Measurements from ENCODE around the gene ERAP2.
"Not testable (repeated sequence)": the region's sequence is repeated elsewhere in the genome, so short reads cannot be mapped to it uniquely, and the experiment has no call there.

The ERAP2 gene

GRCh38 chr5:96901384-96901783 lies 25.1 kb downstream of the ERAP2 start:
- no peak for DNase-seq (ENCODE audit: low spot score)

- no peak for DNase-seq (ENCODE audit: low spot score)
Measured at GRCh38 chr5:96901841-96902240, 25.5 kb downstream of the ERAP2 start.

- no peak for DNase-seq (ENCODE audit: low spot score)
Measured at GRCh38 chr5:96902876-96903275, 26.6 kb downstream of the ERAP2 start.

GRCh38 chr5:96903300-96903699 lies 27.0 kb downstream of the ERAP2 start:
- no peak for DNase-seq (ENCODE audit: low spot score)

- DNase-seq (ENCODE audit: low spot score) = no peak
Measured at GRCh38 chr5:96904054-96904931, 28.0 kb downstream of the ERAP2 start.

- no peak for DNase-seq (ENCODE audit: low spot score)
Measured at GRCh38 chr5:96905864-96906263, 29.6 kb downstream of the ERAP2 start.

GRCh38 chr5:96909003-96909402 lies 32.7 kb downstream of the ERAP2 start:
- no peak for DNase-seq (ENCODE audit: low spot score)

GRCh38 chr5:96909435-96909834 lies 33.1 kb downstream of the ERAP2 start:
- no peak for DNase-seq (ENCODE audit: low spot score)

- no peak for DNase-seq (ENCODE audit: low spot score)
Measured at GRCh38 chr5:96911139-96911538, 34.8 kb downstream of the ERAP2 start.

GRCh38 chr5:96913233-96913632 lies 36.9 kb downstream of the ERAP2 start:
- no peak for DNase-seq (ENCODE audit: low spot score)

GRCh38 chr5:96919754-96920197 lies 43.5 kb downstream of the ERAP2 start:
- no peak for DNase-seq (ENCODE audit: low spot score)

- no peak for DNase-seq (ENCODE audit: low spot score)
Measured at GRCh38 chr5:96920744-96921355, 44.5 kb downstream of the ERAP2 start.

GRCh38 chr5:96922499-96923244 lies 46.4 kb downstream of the ERAP2 start:
- DNase-seq (ENCODE audit: low spot score) = no peak

- DNase-seq (ENCODE audit: low spot score) = no peak
Measured at GRCh38 chr5:96924016-96924443, 47.7 kb downstream of the ERAP2 start.

- no peak for DNase-seq (ENCODE audit: low spot score)
Measured at GRCh38 chr5:96926276-96926675, 50.0 kb downstream of the ERAP2 start.

GRCh38 chr5:96927008-96927407 lies 50.7 kb downstream of the ERAP2 start:
- no peak for DNase-seq (ENCODE audit: low spot score)

- no peak for DNase-seq (ENCODE audit: low spot score)
Measured at GRCh38 chr5:96928931-96929708, 52.8 kb downstream of the ERAP2 start.

GRCh38 chr5:96930058-96930457 lies 53.8 kb downstream of the ERAP2 start:
- DNase-seq (ENCODE audit: low spot score) = no peak

- DNase-seq (ENCODE audit: low spot score) = no peak
Measured at GRCh38 chr5:96930589-96930988, 54.3 kb downstream of the ERAP2 start.

GRCh38 chr5:96931037-96931436 lies 54.7 kb downstream of the ERAP2 start:
- not testable (repeated sequence) for DNase-seq (ENCODE audit: low spot score)

GRCh38 chr5:96931605-96932004 lies 55.3 kb downstream of the ERAP2 start:
- no peak for DNase-seq (ENCODE audit: low spot score)

- DNase-seq (ENCODE audit: low spot score) = no peak
Measured at GRCh38 chr5:96932026-96932425, 55.7 kb downstream of the ERAP2 start.
